GM12892 (cell line): Measurements from ENCODE around the gene PPP3CA.
A peak's percentile ranks its signal among the peaks of the same experiment; 100 is the strongest.

ENCODE experiments used
- DNase-seq: peaks from one replicate; pipeline ENCODE4 v3.0.0; 2011; ENCODE audit not compliant: insufficient read length
- FAIRE-seq: peaks from 2 replicates; lab custom pipeline; 2011; peaks lifted over from hg19 to GRCh38; lab: Jason Lieb, UNC
- POLR2A ChIP-seq: IDR thresholded peaks from 2 replicates; pipeline ENCODE4 v1.6.1; 2011; ENCODE audit warnings: low read depth, low read length, control low read depth
- POLR2AphosphoS5 ChIP-seq: IDR thresholded peaks from 2 replicates; pipeline ENCODE4 v1.6.1; 2011; ENCODE audit warnings: low read depth, low read length, control low read depth
- TAF1 ChIP-seq: IDR thresholded peaks from 2 replicates; pipeline ENCODE4 v1.6.1; 2011; ENCODE audit warnings: low read depth, mild to moderate bottlenecking, control low read depth, low read length, borderline replicate concordance

Gene PPP3CA

DNA sequence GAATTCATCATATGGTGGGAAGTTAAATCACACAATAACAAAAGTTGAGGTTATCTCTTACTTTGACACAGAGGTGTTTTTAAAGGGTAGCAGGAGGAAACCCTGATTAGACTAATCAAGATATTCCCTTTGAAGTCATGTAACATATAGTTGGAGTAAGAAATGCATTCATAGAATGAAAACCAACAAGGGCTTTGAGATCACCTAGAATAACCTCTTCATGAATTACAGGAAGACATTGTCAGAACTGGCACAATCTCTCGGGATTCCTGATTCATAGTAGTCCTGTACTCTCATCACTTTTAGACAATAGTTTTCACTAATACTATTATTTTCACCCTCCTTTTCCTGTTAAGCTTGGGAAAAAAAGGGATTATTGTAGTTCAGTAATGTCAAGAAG lies 170.2 kb downstream of the PPP3CA start:
- no peak for TF ChIP-seq POLR2AphosphoS5
- no peak for TF ChIP-seq TAF1
- no peak for TF ChIP-seq POLR2A
- FAIRE-seq (no peak), DNase-seq (no peak)

DNA sequence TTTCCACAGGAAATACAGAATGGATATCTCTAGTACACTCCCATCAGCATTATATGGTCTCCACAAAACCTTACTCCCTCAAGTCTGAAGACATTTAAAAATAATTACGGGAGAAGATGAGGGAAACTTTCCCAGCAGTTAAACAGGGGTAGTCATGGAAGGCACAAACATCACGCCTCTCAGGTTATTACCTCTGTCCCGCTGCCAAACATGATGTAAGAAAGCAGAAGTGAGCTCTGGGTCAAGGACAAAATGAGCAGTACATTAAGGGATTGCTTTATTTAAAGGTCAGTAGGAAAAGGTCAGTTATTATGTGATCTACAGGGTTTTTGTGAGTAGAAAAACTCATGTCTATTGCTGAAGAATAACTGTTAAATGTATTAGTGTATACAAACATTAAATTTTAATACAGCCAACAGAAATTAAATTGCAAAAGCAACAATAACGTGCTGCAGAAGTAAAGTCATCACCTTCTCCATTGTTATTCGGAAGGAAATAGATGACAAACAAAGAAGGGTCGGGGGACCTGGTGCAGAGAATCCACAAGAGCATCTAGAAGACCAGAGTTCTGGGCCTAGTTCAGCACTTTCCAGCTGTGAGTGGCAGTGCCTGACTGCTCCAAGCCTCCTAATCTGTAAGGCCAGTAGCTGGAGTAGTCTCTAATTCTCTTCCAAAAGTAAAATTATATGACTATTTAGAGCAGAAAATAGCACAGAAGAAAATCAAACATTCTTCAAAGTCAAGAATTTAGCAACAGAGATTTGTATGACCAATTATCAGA lies 171.2 kb downstream of the PPP3CA start:
- TF ChIP-seq POLR2AphosphoS5 (no peak), POLR2A (no peak), TAF1 (no peak)
- no peak for DNase-seq

DNA sequence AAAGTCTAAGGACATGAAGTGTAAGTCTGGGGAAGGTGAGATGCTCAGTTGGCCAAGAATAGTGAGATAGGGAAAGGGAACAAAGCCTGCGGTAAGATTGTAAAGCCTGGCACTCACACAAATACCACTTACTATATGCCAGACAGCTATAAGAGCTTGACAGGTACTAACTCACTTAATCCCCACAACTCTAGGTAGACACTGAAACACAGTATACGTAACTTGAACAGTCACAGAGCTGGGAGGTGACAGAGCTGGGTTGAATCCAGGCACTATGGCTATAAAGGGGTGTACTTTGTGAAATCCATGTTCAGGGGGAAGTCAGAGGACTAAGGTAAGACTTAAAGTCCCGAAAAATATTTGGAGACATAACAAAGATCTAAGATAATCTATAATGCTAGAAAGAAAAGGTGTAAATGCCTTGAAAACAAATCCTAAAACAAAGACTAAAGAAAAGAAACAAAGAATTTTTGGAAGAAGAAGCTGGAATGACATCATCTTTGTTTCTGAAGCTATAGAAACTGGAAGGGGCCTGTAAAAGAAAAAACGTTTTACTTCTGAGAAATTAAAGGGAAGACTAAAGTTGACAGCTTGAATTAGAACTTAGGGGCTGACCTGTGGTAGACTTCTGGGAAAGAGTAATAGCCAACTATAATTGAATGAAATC lies 172.5 kb downstream of the PPP3CA start:
- FAIRE-seq (peak; percentile 5), DNase-seq (no peak)
- TF ChIP-seq POLR2AphosphoS5: no peak
- TF ChIP-seq TAF1: no peak
- TF ChIP-seq POLR2A: no peak

More for the DNA sequence above, 171.2 kb downstream of the PPP3CA start:
- FAIRE-seq: no peak

DNA sequence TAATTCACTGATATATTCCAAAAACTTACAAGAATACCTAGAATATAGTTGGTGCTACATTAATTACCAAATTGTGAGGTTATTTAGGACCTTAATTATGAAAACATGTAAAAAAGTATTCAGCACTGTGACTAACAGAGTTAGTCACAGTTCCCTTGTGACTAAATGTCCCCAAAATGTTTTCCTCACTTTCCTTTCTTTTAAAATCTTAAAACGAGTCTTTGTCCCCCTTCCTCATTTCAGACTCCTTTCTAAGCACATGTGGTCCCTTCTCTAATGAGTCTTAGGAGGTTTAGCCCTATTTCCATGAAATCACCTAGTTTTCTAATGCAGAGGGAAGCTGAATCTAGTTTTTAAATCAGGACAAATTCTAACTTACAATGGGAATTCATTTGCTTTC lies 175.0 kb downstream of the PPP3CA start:
- no peak for FAIRE-seq
- DNase-seq: no peak
- TF ChIP-seq TAF1: no peak
- no peak for TF ChIP-seq POLR2A
- TF ChIP-seq POLR2AphosphoS5: no peak

DNA sequence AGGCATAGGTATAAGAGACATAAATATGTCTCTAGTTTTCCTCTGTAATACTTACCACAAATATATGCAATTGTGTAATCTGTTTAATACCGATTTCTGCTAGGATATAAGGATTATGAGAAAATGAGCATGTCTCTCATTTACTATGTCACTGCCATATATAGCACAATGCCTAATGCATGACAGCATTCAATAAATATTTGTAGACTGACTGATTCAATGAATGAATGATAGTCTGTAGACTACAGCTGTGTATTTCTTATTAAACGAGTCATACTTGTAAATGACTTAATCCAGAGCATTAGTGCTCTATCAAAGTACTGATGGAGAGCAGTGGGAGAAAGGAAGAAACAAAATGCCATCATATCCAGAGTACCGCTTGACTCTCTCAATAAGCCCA lies 175.6 kb downstream of the PPP3CA start:
- no peak for FAIRE-seq

DNA sequence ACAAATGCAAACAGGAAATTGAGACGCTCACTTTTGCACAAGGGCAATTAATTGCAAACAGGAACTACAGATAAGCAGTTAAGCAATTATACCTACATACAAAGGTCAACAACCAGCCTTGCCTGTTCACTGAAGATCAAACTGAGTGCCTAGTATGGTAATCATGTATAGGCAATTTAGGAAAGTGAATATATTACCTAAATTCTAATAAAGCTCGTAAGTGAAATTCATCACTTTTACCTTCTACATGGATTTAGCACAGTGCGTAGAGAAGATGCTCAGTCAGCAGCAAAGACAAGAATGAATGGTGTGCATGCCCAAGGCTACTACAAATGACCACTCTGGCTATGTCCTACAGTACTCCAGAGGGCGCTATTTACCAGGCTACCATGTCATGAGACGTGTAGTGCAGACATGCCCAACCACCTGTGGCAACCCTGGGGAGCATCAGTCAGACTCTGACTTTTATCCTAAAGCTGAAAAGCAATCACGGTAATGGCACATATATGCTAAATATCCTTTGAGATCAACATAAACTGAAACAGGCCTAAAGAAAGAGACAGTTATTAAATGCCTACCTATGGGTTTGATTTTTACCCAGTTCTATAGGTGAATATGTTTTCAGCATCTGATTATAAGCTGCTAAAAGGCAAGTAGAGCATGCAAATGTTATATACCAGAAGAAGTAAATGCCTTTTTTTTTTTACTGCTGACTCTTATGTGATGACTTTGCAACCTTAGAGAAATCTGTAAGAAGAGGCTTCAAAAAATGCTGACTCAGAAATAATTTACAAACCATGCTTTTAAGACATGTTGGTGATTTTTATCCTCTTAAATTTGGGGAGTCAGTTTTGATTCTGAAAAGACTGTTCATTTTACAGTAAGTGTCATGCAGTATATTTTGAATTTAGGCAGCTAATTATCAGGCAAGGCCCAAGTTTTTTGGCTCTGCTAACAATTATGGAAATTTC lies 178.0 kb downstream of the PPP3CA start:
- FAIRE-seq: peak; percentile 91
- no peak for DNase-seq
- TF ChIP-seq POLR2A (no peak), POLR2AphosphoS5 (no peak)

More for the DNA sequence above, 175.6 kb downstream of the PPP3CA start:
- no peak for DNase-seq
- TF ChIP-seq TAF1 (no peak), POLR2AphosphoS5 (no peak), POLR2A (no peak)

DNA sequence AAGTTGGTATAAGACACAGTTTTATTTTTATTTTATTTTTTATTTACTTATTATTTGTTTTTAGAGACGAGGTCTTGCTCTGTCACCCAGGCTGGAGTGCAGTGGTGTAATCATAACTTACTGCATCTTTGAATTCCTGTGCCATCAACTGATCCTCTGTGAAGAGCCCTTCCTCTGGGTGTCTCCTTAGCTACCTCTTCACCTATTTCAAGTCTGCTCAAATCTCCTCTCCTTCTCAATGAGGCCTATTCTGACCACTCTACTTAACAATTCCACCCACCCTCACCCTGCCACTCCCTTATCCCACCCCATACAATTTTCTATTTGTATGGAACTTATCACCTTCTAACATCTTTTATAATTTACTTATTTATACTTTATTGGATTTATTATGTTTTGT lies 183.4 kb downstream of the PPP3CA start:
- DNase-seq: no peak
- no peak for FAIRE-seq
- TF ChIP-seq POLR2AphosphoS5 (no peak), TAF1 (no peak), POLR2A (no peak)

DNA sequence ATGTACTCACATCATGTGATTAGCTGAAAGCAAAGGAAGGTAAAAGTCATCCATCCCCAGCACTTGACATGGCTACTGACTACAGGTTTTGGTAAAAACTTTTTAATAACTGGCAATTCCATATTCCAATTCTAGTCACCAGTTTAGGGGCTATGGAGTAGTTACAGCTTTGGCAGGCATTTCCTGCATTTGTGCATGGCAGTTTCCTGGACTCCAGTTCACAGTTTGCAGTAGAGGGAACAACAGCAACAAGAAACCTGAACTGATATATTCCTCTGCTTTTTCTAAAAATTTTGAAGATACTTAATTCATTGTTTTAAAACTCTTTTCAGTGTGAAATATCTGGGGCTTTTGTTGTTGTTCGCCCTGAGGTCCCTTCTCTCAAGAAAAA lies 184.3 kb downstream of the PPP3CA start:
- TF ChIP-seq POLR2A (no peak), POLR2AphosphoS5 (no peak), TAF1 (no peak)
- FAIRE-seq (no peak), DNase-seq (no peak)

DNA sequence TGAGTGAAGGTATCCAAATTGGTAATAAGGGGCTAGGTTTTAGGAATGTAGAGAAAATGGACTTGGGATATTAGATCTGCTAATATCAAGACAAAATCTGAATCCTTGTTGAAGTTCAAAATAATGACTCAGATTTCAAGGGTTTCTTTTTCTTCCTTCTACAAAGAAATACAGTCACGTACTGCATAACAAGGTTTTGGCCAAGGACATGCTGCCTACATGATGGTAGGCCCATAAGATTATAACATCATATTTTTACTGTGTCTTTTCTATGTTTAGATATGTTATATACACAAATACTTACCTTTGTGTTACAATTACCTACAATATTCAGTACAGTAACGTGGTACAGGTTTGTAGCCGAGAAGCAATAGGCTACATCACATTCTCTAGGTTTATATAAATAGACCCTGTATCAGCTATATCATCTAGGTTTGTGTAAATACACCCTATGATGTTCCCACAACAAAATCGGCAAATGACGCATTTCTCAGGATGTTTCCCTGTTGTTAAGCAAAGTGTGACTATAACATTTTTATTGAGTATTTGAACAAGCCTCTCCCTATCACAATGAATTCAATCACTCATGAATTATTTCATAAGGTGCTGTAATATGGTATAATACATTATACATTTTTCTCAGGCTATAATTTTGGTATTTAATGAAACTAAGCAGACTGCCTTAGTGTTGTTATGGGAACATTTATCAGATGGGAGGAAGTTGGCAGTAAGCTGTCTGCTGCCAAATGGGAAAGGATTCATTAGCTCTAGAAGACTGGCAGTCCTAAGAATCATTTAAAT lies 186.3 kb downstream of the PPP3CA start:
- FAIRE-seq (no peak), DNase-seq (no peak)
- no peak for TF ChIP-seq POLR2A
- no peak for TF ChIP-seq TAF1
- no peak for TF ChIP-seq POLR2AphosphoS5

DNA sequence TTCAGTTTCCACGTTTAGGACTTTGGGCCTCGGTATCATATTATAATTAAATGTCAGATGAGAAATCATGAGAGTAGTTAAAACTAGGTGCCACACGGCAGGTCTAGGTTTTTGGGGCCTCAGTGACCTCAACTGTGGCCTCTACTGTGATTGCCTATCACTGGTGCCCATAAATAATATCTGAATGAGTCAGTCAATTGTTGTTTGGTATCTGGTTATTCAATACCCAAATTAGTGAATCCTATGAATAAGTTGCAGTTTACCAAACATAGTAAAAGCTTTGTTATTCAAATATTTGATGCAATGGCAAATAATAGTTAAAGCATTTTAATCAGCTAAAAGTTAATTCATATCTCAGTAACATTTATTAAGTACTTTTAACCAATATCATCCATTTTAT lies 188.8 kb downstream of the PPP3CA start:
- no peak for FAIRE-seq
- TF ChIP-seq POLR2A (no peak), TAF1 (no peak), POLR2AphosphoS5 (no peak)
- DNase-seq: no peak

DNA sequence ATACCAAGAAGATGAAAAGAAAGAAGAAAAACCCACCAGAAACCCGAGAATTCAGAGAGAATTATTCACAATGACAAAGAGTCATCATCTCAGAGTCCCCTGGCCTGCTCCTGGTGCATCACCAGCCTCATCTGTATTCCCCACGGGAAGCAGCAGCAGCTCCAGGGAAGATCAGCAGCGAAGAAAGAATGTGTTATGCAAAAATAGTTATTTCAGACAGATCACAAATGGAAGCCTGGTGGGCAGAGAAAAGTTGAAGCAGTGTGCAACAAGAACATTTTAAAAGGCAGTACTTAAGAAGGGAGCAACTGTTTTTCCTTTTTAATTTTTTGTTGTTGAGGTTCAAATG lies 189.2 kb downstream of the PPP3CA start:
- DNase-seq (no peak), FAIRE-seq (no peak)
- TF ChIP-seq POLR2AphosphoS5: no peak
- TF ChIP-seq TAF1: no peak
- no peak for TF ChIP-seq POLR2A
